HL-60 (cell line): ENCODE data around the gene GNG7.
"Not testable (repeated sequence)": the region's sequence is repeated elsewhere in the genome, so short reads cannot be mapped to it uniquely, and the experiment has no call there.

Source experiments
- GABPA ChIP-seq: IDR thresholded peaks from 2 replicates; pipeline ENCODE4 v1.6.1; 2012; ENCODE audit warnings: low read depth
- POLR2AphosphoS5 ChIP-seq: IDR thresholded peaks from 2 replicates; pipeline ENCODE4 v1.6.1; 2012; ENCODE audit warnings: low read depth
- SPI1 ChIP-seq: IDR thresholded peaks from 2 replicates; pipeline ENCODE4 v1.6.1; 2012; ENCODE audit warnings: low read depth, mild to moderate bottlenecking, borderline replicate concordance
- TF ChIP-seq, protein P1 (sequence below): IDR thresholded peaks from one replicate; pipeline ENCODE4 v1.5.1; 2011; ENCODE audit warnings: low read length, control low read depth, inconsistent platforms; ENCODE audit not compliant: insufficient read depth
- TF ChIP-seq, protein P2 (sequence below): IDR thresholded peaks from 2 replicates; pipeline ENCODE4 v1.6.1; 2012; ENCODE audit warnings: low read depth; ENCODE audit not compliant: insufficient replicate concordance

DNA sequence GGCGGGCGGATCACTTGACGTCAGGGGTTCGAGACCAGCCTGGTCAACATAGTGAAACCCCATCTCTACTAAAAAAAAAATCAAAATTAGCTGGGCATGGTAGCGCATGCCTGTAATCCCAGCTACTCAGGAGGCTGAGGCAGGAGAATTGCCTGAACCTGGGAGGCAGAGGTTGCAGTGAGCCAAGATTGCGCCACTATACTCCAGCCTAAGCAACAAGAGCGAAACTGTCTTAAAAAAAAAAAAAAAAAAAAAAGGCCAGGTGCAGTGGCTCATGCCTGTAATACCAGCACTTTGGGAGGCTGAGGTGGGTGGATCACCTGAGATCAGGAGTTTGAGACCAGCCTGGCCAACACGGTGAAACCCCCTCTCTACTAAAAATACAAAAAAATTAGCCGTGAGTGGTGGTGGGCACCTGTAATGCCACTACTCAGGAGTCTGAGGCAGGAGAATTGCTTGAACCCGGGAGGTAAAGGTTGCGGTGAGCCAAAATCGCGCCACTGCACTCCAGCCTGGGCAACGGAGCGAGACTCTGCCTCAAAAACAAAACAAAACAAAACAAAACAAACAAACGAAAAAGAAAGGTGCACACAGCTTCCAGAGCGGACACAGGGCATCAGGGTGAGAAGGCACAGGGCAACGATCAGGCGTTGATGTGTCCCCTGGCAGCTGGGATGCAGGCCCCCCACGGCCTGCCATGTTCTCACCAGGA, 156.9 kb downstream of the GNG7 start:
- TF ChIP-seq, protein P1, sequence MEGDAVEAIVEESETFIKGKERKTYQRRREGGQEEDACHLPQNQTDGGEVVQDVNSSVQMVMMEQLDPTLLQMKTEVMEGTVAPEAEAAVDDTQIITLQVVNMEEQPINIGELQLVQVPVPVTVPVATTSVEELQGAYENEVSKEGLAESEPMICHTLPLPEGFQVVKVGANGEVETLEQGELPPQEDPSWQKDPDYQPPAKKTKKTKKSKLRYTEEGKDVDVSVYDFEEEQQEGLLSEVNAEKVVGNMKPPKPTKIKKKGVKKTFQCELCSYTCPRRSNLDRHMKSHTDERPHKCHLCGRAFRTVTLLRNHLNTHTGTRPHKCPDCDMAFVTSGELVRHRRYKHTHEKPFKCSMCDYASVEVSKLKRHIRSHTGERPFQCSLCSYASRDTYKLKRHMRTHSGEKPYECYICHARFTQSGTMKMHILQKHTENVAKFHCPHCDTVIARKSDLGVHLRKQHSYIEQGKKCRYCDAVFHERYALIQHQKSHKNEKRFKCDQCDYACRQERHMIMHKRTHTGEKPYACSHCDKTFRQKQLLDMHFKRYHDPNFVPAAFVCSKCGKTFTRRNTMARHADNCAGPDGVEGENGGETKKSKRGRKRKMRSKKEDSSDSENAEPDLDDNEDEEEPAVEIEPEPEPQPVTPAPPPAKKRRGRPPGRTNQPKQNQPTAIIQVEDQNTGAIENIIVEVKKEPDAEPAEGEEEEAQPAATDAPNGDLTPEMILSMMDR = not testable (repeated sequence)
- not testable (repeated sequence) for TF ChIP-seq POLR2AphosphoS5, GABPA, SPI1
- TF ChIP-seq, protein P2, sequence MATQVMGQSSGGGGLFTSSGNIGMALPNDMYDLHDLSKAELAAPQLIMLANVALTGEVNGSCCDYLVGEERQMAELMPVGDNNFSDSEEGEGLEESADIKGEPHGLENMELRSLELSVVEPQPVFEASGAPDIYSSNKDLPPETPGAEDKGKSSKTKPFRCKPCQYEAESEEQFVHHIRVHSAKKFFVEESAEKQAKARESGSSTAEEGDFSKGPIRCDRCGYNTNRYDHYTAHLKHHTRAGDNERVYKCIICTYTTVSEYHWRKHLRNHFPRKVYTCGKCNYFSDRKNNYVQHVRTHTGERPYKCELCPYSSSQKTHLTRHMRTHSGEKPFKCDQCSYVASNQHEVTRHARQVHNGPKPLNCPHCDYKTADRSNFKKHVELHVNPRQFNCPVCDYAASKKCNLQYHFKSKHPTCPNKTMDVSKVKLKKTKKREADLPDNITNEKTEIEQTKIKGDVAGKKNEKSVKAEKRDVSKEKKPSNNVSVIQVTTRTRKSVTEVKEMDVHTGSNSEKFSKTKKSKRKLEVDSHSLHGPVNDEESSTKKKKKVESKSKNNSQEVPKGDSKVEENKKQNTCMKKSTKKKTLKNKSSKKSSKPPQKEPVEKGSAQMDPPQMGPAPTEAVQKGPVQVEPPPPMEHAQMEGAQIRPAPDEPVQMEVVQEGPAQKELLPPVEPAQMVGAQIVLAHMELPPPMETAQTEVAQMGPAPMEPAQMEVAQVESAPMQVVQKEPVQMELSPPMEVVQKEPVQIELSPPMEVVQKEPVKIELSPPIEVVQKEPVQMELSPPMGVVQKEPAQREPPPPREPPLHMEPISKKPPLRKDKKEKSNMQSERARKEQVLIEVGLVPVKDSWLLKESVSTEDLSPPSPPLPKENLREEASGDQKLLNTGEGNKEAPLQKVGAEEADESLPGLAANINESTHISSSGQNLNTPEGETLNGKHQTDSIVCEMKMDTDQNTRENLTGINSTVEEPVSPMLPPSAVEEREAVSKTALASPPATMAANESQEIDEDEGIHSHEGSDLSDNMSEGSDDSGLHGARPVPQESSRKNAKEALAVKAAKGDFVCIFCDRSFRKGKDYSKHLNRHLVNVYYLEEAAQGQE = not testable (repeated sequence)
